NCI-H2171 treated with DMSO at 0.1 percent for 48 hours (cell line): ENCODE measurements around the gene SMARCA2.

Experiments
- DNase-seq: peaks from one replicate; lab custom pipeline; 2025; lab: John Stamatoyannopoulos, UW

SMARCA2 gene

DNA sequence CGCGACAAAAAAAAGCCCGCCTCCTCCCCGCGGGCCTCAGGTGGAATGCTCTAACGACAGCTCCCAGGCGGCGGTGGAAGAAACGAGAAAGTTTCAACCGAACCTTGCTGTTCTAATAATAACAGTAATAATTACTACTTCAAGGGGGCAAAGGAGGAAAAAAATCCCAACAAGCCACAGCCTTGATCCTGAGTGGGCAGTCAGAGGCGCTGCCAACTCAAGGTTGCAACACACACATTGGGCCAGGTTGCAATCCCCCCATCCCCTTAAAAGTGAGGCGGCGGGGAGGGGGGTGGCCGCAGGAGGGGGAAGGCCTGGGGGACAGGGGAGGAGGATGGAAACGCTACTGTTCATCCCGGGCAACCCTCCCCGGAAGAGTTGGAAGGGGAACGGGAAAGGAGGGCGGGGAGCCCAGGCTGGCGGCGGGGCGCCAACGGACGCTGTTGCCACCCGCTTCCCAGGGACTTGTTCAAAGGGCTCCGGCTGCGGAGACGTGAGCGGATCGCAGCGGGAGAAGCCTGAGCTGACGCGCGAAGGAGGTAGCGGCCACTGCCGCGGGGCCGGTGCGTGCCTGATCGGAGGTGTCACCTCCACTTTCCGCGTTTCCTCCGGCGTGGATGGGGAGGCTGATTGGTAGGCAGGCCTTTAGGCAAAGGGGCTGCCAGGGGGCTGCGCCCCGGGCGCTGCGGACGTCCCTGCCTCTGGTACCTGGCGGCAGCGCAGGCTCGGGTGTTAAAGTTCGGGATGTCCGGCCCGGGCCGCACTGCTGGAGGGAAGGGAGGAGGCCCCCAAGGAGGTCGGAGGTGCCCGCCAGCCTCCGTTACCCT is 647 bp downstream of the SMARCA2 start:
- DNase-seq, result peak; percentile 64

DNA sequence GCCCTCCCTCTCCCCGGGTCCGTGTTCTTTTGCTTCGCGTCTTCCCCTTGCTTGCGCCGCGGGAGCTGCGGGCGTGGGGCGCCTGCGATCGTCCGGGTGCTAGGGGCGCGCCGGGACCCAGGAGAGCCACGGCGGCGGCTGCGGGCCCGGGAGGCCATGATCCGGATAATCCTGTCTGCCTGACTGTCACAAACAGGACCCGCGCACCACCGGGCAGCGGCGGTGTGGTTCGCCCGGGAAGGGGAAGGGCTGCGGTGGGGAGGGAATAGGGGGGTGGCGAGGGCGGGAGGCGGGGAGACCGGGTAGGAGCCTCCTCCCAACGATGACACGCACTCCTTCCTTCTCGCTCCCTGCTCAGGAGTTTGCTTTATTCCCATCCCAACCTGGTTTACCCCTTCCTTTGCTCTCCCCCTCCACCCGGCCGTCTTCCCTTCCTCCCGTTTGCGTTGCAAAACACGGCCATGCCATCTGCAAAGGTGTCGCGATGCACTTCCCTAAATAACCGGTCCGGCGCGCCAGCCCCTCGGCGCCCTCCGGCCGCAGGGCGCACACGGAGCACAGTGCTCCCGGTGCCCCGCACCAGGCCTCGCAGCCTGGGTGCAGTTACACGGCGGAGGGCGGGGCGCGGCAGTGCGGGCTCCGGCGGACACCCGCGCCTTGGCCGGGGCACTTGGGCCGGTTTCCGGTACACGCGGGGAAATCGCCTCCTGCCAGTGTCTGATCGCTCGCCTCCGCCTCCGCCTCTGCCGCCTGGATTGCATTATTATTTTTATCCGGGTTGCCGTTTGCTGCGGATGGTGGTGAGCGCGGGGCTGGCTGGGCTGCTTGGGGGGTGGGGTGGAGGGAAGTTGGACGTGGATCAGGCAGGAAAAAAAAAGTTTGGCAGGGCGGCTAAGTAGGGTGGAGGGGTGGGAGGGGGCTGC is 1.5 kb downstream of the SMARCA2 start:
- peak; percentile 79 for DNase-seq

DNA sequence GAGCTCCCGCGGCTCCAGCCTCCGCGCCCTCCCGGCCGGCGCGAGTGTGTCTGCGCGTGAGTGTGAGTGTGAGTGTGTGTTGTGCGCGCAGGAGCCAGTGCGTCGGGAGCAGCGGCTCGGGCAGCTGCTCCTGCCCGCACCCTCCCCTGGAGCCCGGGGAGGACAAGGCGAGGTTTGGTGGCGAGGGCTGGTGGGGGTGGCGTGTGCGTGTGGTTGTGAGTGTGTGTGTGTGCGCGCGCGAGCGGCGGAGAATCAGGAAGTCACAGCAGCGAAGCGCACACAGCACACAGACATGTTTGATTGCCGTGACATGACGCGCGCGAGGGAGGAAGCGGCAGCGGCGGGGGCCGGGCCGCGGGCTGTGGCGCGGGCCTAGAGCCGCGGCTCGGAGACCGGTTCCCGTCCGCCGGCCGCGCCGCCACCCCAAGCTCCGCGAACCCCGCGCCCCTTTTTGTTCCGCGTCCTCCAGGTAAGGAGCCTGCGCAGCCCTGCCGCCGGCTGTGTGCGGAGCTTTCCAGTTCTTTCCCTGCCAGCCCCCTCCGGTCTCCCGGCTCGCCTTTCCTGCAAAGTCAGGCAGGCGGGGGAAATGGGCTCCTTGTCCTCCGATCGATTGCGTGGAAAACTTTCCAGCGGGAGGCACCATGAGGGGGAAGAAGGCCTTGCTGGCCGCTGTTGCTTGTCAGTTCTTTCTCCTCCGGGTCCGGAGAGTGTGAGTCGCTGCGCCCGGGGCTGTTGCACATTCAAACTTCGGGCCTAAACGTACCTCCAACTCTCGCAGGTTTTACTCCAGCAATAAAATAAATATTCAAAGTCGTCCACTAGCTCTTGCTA is 2.4 kb downstream of the SMARCA2 start:
- peak; percentile 83 for DNase-seq

DNA sequence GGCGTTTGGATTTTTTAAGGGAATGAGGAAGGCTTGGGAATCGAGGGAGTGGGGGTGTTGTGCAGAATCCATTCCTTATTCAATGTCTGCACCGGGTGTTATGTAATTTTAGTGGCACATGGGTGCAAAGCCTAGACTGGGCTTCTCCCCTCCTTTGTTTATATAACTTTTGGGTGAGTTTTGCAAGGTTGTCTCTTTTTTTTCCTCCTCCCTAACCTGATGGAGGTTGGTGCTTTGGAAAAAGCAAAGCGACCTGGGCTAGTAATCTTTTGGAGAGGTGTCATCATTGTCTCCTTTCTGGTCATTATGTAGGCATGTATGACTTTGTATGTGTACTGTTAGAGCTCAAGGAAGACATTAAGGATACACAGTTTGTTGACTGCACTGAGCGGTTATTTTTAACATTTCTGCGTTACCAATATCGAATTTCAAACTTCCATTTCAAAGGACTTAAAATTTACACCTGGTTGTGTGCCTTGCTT is 3.1 kb downstream of the SMARCA2 start:
- DNase-seq, result peak; percentile 71

DNA sequence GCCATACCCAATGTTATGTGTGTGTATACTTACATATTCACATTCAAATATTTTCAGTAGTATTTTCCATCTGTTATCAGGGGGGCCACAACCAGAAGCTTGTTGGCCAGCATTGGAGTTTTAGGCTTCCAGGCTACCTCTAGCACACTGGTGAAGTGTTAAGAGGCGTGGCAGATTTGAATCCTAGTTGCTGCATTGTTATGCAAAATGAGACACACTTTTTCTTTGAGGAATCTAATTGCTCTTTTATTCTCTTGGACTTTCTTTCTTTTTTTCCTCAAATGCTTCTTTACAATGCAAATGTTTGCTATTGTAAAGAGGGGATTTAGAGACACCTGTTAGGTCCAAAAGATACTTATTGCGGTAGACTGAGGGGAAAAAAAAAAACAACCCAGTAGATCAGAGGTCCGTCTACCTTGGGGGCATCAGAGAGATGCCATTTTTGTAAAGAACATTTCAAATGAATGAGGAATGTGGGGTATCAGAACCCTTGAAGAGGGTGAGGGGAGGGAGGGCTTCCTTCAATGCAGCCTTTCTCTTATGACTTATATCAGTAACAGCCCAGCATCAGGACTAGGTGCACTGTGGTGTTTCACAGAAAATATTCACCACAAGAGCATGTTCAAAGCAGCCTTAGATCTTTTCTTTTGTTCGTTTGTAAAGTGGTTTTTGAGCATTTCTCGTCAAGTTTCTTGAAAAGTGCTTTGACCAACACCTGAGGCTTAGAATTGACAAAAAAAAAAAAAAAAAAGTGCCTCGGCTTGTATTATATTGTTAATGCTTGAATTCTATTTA is 3.8 kb downstream of the SMARCA2 start:
- peak; percentile 43 for DNase-seq

- no peak for DNase-seq
Measured at GRCh38 chr9:2019723-2020122, 4.6 kb downstream of the SMARCA2 start.

DNA sequence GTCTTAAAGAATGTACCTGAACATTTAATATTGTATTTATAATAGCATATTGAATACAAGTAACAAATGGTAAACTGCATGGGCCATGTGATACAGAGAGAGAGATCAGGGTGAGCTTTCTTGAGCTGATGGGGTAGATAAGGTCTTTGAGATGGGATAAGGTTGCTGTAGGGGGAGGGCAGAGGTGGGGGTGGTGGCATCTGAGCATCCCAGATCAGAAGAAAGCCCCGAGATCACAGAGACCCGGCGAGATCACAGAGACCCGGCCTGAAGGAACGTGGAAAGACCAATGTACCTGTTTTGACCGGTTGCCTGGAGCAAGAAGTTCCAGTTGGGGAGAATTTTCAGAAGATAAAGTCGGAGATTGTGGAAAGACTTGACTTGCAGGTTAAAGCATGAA is 6.6 kb downstream of the SMARCA2 start:
- DNase-seq, result no peak

- no peak for DNase-seq
Measured at GRCh38 chr9:2022560-2022959, 7.4 kb downstream of the SMARCA2 start.

DNA sequence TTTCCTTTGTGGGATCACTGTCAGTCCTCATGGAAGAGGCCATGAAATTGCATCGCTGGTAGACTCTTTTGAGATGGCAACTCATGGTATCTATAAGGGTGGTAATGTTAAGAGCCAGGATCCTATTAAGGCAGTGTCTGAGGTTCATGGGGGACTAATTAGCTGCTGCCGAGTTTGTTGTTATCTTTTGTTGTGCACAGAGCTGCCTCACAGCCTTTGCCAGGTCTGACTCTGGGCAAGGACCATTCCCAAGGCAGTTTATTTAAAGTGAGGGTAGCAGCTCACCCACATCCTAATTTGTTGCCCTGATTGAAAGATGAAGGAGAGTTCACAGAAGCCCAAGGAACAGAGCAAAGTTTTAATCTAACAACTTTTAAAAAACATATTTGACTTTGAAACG is 7.9 kb downstream of the SMARCA2 start:
- no peak for DNase-seq

GRCh38 chr9:2023532-2023931 is 8.4 kb downstream of the SMARCA2 start:
- no peak for DNase-seq

GRCh38 chr9:2024888-2025782 is 10.0 kb downstream of the SMARCA2 start:
- DNase-seq, result no peak

DNA sequence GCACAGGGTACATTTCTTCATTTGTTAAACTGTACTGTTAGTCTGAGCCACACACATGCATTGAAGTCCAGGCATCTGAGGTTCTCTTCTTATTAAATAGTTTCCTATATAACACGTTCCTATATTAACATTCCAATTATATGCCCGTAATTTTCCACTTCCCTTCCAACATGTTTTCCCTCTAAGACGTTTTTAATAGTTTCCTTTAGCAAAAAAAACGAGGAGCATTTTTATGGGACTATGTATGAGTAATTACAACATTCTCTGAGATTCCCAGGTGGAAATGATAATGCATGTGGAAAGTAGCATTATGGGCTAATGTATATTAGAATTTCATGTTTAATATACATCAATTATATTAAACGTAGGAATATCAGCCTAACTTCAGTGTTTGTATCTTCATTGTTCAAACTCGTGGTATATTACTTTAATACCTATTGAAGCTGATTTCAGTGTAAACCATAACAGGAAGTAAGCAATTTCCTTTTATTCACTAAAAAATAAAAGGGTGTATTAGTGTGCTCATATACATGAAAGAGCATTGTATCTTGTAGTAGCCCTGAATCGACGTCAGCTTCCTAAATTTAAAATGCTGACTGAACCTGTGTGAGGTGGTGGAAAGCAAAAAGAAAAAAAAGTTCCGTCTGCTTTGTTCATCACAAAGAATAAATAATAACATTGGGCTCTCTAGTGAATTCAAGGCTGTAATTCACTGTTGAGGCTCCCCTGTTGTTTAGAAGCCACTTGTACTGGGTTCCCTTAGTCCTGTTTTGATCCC is 11.3 kb downstream of the SMARCA2 start:
- no peak for DNase-seq

- no peak for DNase-seq
Measured at GRCh38 chr9:2027543-2028160, 12.5 kb downstream of the SMARCA2 start.

GRCh38 chr9:2028888-2029287 is 13.7 kb downstream of the SMARCA2 start:
- no peak for DNase-seq

DNA sequence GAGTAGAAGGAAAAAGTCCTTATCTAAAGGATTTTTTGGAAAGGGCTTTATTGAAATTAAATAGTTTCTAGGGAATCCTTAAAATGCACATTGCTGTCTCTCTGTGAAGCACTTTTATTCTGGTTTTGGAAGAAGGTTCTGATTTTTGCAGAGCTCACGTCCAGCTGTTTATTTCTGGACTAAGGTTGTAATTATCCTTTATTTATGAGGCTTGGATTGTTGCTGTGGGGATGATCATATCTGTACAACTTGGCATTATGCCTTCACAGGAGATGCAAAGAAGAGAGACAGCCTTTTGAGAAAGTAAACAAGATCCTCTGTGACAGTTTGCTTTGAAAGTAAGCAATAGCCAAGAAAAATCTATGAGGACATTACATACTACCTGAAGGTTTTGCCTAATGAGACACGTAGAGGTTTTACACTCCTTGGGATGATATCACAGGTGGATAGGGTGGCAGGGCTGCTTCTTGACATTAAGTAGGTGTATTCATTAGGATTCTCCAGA is 14.6 kb downstream of the SMARCA2 start:
- DNase-seq, result no peak

- DNase-seq, result no peak
Measured at GRCh38 chr9:2032234-2032633, 17.1 kb downstream of the SMARCA2 start.

DNA sequence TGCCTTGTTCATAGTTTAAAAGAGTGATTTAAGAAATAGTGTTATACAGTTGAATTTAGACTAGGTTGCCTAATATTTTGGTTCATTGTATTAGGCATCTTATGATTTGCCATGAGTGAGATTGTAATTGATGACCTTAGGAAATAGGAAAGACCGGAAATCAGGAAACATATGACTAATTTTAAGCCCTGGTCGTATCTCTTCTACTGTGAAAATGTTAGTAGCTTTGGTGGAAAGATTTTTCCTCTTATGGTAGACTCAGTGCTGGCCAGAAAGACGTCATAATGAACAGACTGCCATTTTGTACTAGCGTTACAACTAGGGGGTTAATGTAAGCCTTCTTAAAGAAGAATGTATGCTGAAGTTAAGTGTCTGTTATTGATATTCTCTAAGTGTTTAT is 21.7 kb downstream of the SMARCA2 start:
- DNase-seq, result no peak

DNA sequence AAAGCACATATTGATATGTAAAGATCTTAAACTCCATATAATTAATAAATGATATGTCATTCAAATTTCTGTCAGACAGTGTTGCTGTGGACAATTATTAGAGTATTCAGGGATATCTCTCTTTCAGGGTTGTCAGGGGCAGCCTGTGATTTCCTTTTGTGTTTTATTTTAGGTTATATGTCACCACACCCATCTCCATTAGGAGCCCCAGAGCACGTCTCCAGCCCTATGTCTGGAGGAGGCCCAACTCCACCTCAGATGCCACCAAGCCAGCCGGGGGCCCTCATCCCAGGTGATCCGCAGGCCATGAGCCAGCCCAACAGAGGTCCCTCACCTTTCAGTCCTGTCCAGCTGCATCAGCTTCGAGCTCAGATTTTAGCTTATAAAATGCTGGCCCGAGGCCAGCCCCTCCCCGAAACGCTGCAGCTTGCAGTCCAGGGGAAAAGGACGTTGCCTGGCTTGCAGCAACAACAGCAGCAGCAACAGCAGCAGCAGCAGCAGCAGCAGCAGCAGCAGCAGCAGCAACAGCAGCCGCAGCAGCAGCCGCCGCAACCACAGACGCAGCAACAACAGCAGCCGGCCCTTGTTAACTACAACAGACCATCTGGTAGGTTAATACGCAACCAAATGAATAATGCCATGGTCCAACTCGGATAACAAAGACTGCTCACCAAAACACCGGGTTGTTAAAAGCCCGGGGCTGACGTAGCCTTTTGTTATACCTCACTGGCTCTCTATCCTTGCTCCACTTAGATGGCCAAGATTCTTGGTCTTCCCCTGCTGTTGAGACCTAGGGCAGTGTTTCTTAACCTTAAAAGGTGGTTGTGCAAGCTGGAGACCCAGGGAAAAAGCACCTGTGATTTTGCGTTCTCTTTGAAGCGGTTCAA is 24.4 kb downstream of the SMARCA2 start:
- peak; percentile 93 for DNase-seq
